ENCODE data around the gene PBOV1.

The PBOV1 gene

GRCh38 chr6:138204303-138204702 is 14.0 kb downstream of the PBOV1 start:
- peaks cover 31% of the 10 kb centered on the region for H3K27me3 Mint-ChIP-seq
- H3K4me3 Mint-ChIP-seq: no peak overlapping the region
- H3K36me3 Mint-ChIP-seq (ENCODE audit: low read depth): no peaks in the 10 kb centered on the region
- H3K27ac Mint-ChIP-seq: no peak overlapping the region
- H3K9me3 Mint-ChIP-seq: no peaks in the 10 kb centered on the region
- no peak for DNase-seq
- no peaks in the 10 kb centered on the region for H3K4me1 Mint-ChIP-seq (ENCODE audit: low read depth)

GRCh38 chr6:138203315-138203714 is 15.0 kb downstream of the PBOV1 start:
- no peak overlapping the region for H3K4me3 Mint-ChIP-seq
- no peaks in the 10 kb centered on the region for H3K9me3 Mint-ChIP-seq
- no peaks in the 10 kb centered on the region for H3K4me1 Mint-ChIP-seq (ENCODE audit: low read depth)
- H3K27ac Mint-ChIP-seq: no peak overlapping the region
- no peak for DNase-seq
- peaks cover 31% of the 10 kb centered on the region for H3K27me3 Mint-ChIP-seq
- no peaks in the 10 kb centered on the region for H3K36me3 Mint-ChIP-seq (ENCODE audit: low read depth)

- H3K4me1 Mint-ChIP-seq (ENCODE audit: low read depth): no peaks in the 10 kb centered on the region
- no peaks in the 10 kb centered on the region for H3K9me3 Mint-ChIP-seq
Measured at GRCh38 chr6:138201836-138202235, 16.5 kb downstream of the PBOV1 start.

GRCh38 chr6:138198430-138199091 is 19.7 kb downstream of the PBOV1 start:
- no peaks in the 10 kb centered on the region for H3K36me3 Mint-ChIP-seq (ENCODE audit: low read depth)
- no peak overlapping the region for H3K4me3 Mint-ChIP-seq
- no peaks in the 10 kb centered on the region for H3K4me1 Mint-ChIP-seq (ENCODE audit: low read depth)
- no peaks in the 10 kb centered on the region for H3K9me3 Mint-ChIP-seq
- DNase-seq: no peak
- H3K27me3 Mint-ChIP-seq: peaks cover 38% of the 10 kb centered on the region
- H3K27ac Mint-ChIP-seq: no peak overlapping the region

More at GRCh38 chr6:138201836-138202235, 16.5 kb downstream of the PBOV1 start:
- no peak for DNase-seq
- no peak overlapping the region for H3K27ac Mint-ChIP-seq
- no peaks in the 10 kb centered on the region for H3K36me3 Mint-ChIP-seq (ENCODE audit: low read depth)
- H3K4me3 Mint-ChIP-seq: no peak overlapping the region
- H3K27me3 Mint-ChIP-seq: peaks cover 32% of the 10 kb centered on the region

- DNase-seq: no peak
- Mint-ChIP-seq H3K27me3 (peaks cover 35% of the 10 kb centered on the region), H3K9me3 (no peaks in the 10 kb centered on the region), H3K4me3 (no peak overlapping the region), H3K27ac (no peak overlapping the region), H3K36me3 (ENCODE audit: low read depth) (no peaks in the 10 kb centered on the region), H3K4me1 (ENCODE audit: low read depth) (no peaks in the 10 kb centered on the region)
Measured at GRCh38 chr6:138197570-138197969, 20.7 kb downstream of the PBOV1 start.

GRCh38 chr6:138196122-138196738 is 22.1 kb downstream of the PBOV1 start:
- no peaks in the 10 kb centered on the region for H3K4me1 Mint-ChIP-seq (ENCODE audit: low read depth)
- H3K36me3 Mint-ChIP-seq (ENCODE audit: low read depth): no peaks in the 10 kb centered on the region
- no peak overlapping the region for H3K27ac Mint-ChIP-seq
- no peak for DNase-seq
- H3K27me3 Mint-ChIP-seq: peaks cover 34% of the 10 kb centered on the region
- no peaks in the 10 kb centered on the region for H3K9me3 Mint-ChIP-seq
- H3K4me3 Mint-ChIP-seq: no peak overlapping the region

GRCh38 chr6:138194287-138194686 is 24.0 kb downstream of the PBOV1 start:
- Mint-ChIP-seq H3K27me3 (peaks cover 26% of the 10 kb centered on the region), H3K4me3 (no peak overlapping the region), H3K4me1 (ENCODE audit: low read depth) (no peaks in the 10 kb centered on the region), H3K27ac (no peak overlapping the region), H3K9me3 (no peaks in the 10 kb centered on the region), H3K36me3 (ENCODE audit: low read depth) (no peaks in the 10 kb centered on the region)
- DNase-seq: no peak

GRCh38 chr6:138188278-138188941 is 29.9 kb downstream of the PBOV1 start:
- peaks cover 49% of the 10 kb centered on the region for H3K27me3 Mint-ChIP-seq
- no peaks in the 10 kb centered on the region for H3K9me3 Mint-ChIP-seq
- no peak overlapping the region for H3K27ac Mint-ChIP-seq
- no peak overlapping the region for H3K4me3 Mint-ChIP-seq
- no peaks in the 10 kb centered on the region for H3K4me1 Mint-ChIP-seq (ENCODE audit: low read depth)
- DNase-seq: no peak
- no peaks in the 10 kb centered on the region for H3K36me3 Mint-ChIP-seq (ENCODE audit: low read depth)

- no peak overlapping the region for H3K27ac Mint-ChIP-seq
- H3K9me3 Mint-ChIP-seq: no peaks in the 10 kb centered on the region
- peaks cover 54% of the 10 kb centered on the region for H3K27me3 Mint-ChIP-seq
- no peaks in the 10 kb centered on the region for H3K4me1 Mint-ChIP-seq (ENCODE audit: low read depth)
- H3K36me3 Mint-ChIP-seq (ENCODE audit: low read depth): no peaks in the 10 kb centered on the region
- no peak for DNase-seq
- no peak overlapping the region for H3K4me3 Mint-ChIP-seq
Measured at GRCh38 chr6:138187156-138187555, 31.1 kb downstream of the PBOV1 start.

GRCh38 chr6:138184230-138184629 is 34.1 kb downstream of the PBOV1 start:
- peaks cover 50% of the 10 kb centered on the region for H3K27me3 Mint-ChIP-seq
- DNase-seq: no peak
- no peak overlapping the region for H3K4me3 Mint-ChIP-seq
- no peaks in the 10 kb centered on the region for H3K4me1 Mint-ChIP-seq (ENCODE audit: low read depth)
- H3K9me3 Mint-ChIP-seq: no peaks in the 10 kb centered on the region
- no peaks in the 10 kb centered on the region for H3K36me3 Mint-ChIP-seq (ENCODE audit: low read depth)
- no peak overlapping the region for H3K27ac Mint-ChIP-seq

GRCh38 chr6:138183790-138184134 is 34.5 kb downstream of the PBOV1 start:
- Mint-ChIP-seq H3K36me3 (ENCODE audit: low read depth) (no peaks in the 10 kb centered on the region), H3K27me3 (peaks cover 46% of the 10 kb centered on the region), H3K4me1 (ENCODE audit: low read depth) (no peaks in the 10 kb centered on the region), H3K27ac (no peak overlapping the region), H3K4me3 (no peak overlapping the region), H3K9me3 (no peaks in the 10 kb centered on the region)
- DNase-seq: no peak

GRCh38 chr6:138182939-138183789 is 35.1 kb downstream of the PBOV1 start:
- no peaks in the 10 kb centered on the region for H3K36me3 Mint-ChIP-seq (ENCODE audit: low read depth)
- H3K27ac Mint-ChIP-seq: no peak overlapping the region
- peaks cover 41% of the 10 kb centered on the region for H3K27me3 Mint-ChIP-seq
- peaks cover 4% of the 10 kb centered on the region for H3K9me3 Mint-ChIP-seq
- no peak overlapping the region for H3K4me3 Mint-ChIP-seq
- DNase-seq: no peak
- no peaks in the 10 kb centered on the region for H3K4me1 Mint-ChIP-seq (ENCODE audit: low read depth)

- Mint-ChIP-seq H3K36me3 (ENCODE audit: low read depth) (no peaks in the 10 kb centered on the region), H3K4me1 (ENCODE audit: low read depth) (no peaks in the 10 kb centered on the region), H3K27me3 (peaks cover 32% of the 10 kb centered on the region), H3K27ac (no peak overlapping the region), H3K4me3 (no peak overlapping the region), H3K9me3 (peaks cover 11% of the 10 kb centered on the region)
- no peak for DNase-seq
Measured at GRCh38 chr6:138176652-138177232, 41.5 kb downstream of the PBOV1 start.

- Mint-ChIP-seq H3K27me3 (peaks cover 35% of the 10 kb centered on the region), H3K4me3 (no peak overlapping the region), H3K27ac (no peak overlapping the region), H3K4me1 (ENCODE audit: low read depth) (no peaks in the 10 kb centered on the region), H3K36me3 (ENCODE audit: low read depth) (no peaks in the 10 kb centered on the region), H3K9me3 (peaks cover 11% of the 10 kb centered on the region)
- no peak for DNase-seq
Measured at GRCh38 chr6:138175596-138175995, 42.7 kb downstream of the PBOV1 start.
